Measurements from ENCODE around the gene SORBS1. TPM values are rescaled to one million over a fixed set of nuclear protein-coding genes. Genes with fewer than 3 reads are reported as not detected.

SORBS1 gene
- total RNA-seq, 6 experiments from 2014 or later: 56.4 to 97.9 (median 76.5) TPM

- Histone ChIP-seq H3K4me3 (no peak overlapping the region), H3K27ac (no peak overlapping the region), H3K36me3 (no peaks in the 10 kb centered on the region), H3K9me3 (no peaks in the 10 kb centered on the region), H3K4me1 (no peaks in the 10 kb centered on the region), H3K27me3 (no peaks in the 10 kb centered on the region)
- no peak for ATAC-seq
- no peak for TF ChIP-seq POLR2A (IDR thresholded peaks at IDR 0.05)
- TF ChIP-seq CTCF (IDR thresholded peaks at IDR 0.05): no peak
- WGBS (ENCODE audit: insufficient coverage, low coverage, low lambda C conversion rate, missing lambda C conversion rate): 67% methylated on average over 1 of the region's 1 CpG
- no peak for DNase-seq
- intact Hi-C loops (cut with DNase I): no loop called here
Measured at GRCh38 chr10:95597788-95598187, 36.6 kb upstream of the SORBS1 start.

GRCh38 chr10:95588025-95588424 lies 26.9 kb upstream of the SORBS1 start:
- ATAC-seq: peak in 1 of 4 donors; percentile 22
- Histone ChIP-seq H3K4me1 (no peaks in the 10 kb centered on the region), H3K36me3 (no peaks in the 10 kb centered on the region), H3K4me3 (no peak overlapping the region), H3K9me3 (no peaks in the 10 kb centered on the region), H3K27me3 (no peaks in the 10 kb centered on the region), H3K27ac (no peak overlapping the region)
- intact Hi-C loops (cut with DNase I): no loop called here
- 67% methylated on average over 1 of the region's 1 CpG for WGBS (ENCODE audit: insufficient coverage, low coverage, low lambda C conversion rate, missing lambda C conversion rate)
- DNase-seq: no peak
- TF ChIP-seq POLR2A (IDR thresholded peaks at IDR 0.05) (no peak), CTCF (IDR thresholded peaks at IDR 0.05) (no peak)

GRCh38 chr10:95579835-95580535 lies 18.8 kb upstream of the SORBS1 start:
- Histone ChIP-seq H3K4me1 (no peaks in the 10 kb centered on the region), H3K9me3 (no peaks in the 10 kb centered on the region), H3K36me3 (no peaks in the 10 kb centered on the region), H3K27ac (no peak overlapping the region), H3K4me3 (no peak overlapping the region), H3K27me3 (no peaks in the 10 kb centered on the region)
- no peak for ATAC-seq
- DNase-seq: no peak
- WGBS (ENCODE audit: insufficient coverage, low coverage, low lambda C conversion rate, missing lambda C conversion rate): 63% methylated on average over 1 of the region's 2 CpGs
- intact Hi-C loops (cut with DNase I): loop anchor here in 1 of 2 donors (10.0 kb wide), 1 partner anchor 155 kb away; no protein-coding TSS in a partner anchor
- no peak for TF ChIP-seq CTCF (IDR thresholded peaks at IDR 0.05)
- TF ChIP-seq POLR2A (IDR thresholded peaks at IDR 0.05): no peak

- TF ChIP-seq CTCF (IDR thresholded peaks at IDR 0.05) (no peak), POLR2A (IDR thresholded peaks at IDR 0.05) (no peak)
- no peak for DNase-seq
- Histone ChIP-seq H3K36me3 (no peaks in the 10 kb centered on the region), H3K27me3 (no peaks in the 10 kb centered on the region), H3K4me1 (no peaks in the 10 kb centered on the region), H3K4me3 (no peak overlapping the region), H3K27ac (no peak overlapping the region), H3K9me3 (no peaks in the 10 kb centered on the region)
- ATAC-seq: no peak
- WGBS (ENCODE audit: insufficient coverage, low coverage, low lambda C conversion rate, missing lambda C conversion rate): 80% methylated on average over 1 of the region's 1 CpG
- intact Hi-C loops (cut with DNase I): loop anchor here in 1 of 2 donors (10.0 kb wide), 1 partner anchor 154 kb away; no protein-coding TSS in a partner anchor
Measured at GRCh38 chr10:95579292-95579691, 18.1 kb upstream of the SORBS1 start.
